GM13977 (cell line): Measurements from ENCODE around the gene TADA2B.

Source experiments
- DNase-seq: peaks from one replicate; pipeline ENCODE4 v3.0.0; 2012; ENCODE audit warnings: low spot score
- CTCF ChIP-seq: IDR thresholded peaks from 2 replicates; pipeline ENCODE4 v1.5.1; 2012; ENCODE audit warnings: mild to moderate bottlenecking, control low read depth; ENCODE audit not compliant: insufficient read depth; ENCODE audit errors: extremely low read depth, missing control alignments
- in situ Hi-C: fragments of 300-500 bp; cut with MboI; formaldehyde crosslinking; loops from one replicate; pipeline ENCODE4 v1.12.0; 2022; ENCODE audit warnings: low sequenced_read_pairs, low pct_unique_long_range_greater_than_20kb, mixed read lengths, inconsistent platforms; ENCODE audit not compliant: unreplicated experiment

TADA2B gene

GRCh38 chr4:7032596-7032995, 10.6 kb upstream of the TADA2B start:
- no peak for DNase-seq
- in situ Hi-C loops: no loop called here
- TF ChIP-seq CTCF: no peak

GRCh38 chr4:7034262-7035081, 8.7 kb upstream of the TADA2B start:
- DNase-seq: no peak
- no peak for TF ChIP-seq CTCF
- in situ Hi-C loops: no loop called here

GRCh38 chr4:7037425-7037824, 5.7 kb upstream of the TADA2B start:
- in situ Hi-C loops: no loop called here
- DNase-seq: no peak
- TF ChIP-seq CTCF: peak; percentile 4

- no peak for DNase-seq
- in situ Hi-C loops: no loop called here
- TF ChIP-seq CTCF: no peak
These were observed 2.4 kb upstream of the TADA2B start for GRCh38 chr4:7040765-7041164.

DNA sequence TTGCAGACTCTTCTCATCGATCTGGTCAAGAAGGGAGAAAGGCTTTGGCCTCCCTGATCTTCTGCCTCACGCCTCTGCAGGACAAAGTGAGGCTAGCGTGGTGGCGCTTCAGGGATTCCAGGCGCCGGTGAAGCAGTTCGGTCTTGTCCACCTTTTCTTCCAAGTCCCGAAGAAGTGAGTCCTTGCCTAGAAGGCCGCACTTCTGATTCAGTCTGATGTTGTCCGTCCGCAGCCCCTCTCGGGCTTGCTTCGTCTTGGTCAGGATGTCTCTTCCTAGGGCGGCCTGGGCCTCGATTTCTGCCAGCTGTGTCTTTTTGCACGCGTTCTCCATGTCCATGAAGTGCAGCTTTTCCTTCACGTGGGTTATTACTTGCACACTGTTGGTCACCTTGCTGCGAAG, 1.9 kb upstream of the TADA2B start:
- in situ Hi-C loops: no loop called here
- no peak for TF ChIP-seq CTCF
- no peak for DNase-seq

DNA sequence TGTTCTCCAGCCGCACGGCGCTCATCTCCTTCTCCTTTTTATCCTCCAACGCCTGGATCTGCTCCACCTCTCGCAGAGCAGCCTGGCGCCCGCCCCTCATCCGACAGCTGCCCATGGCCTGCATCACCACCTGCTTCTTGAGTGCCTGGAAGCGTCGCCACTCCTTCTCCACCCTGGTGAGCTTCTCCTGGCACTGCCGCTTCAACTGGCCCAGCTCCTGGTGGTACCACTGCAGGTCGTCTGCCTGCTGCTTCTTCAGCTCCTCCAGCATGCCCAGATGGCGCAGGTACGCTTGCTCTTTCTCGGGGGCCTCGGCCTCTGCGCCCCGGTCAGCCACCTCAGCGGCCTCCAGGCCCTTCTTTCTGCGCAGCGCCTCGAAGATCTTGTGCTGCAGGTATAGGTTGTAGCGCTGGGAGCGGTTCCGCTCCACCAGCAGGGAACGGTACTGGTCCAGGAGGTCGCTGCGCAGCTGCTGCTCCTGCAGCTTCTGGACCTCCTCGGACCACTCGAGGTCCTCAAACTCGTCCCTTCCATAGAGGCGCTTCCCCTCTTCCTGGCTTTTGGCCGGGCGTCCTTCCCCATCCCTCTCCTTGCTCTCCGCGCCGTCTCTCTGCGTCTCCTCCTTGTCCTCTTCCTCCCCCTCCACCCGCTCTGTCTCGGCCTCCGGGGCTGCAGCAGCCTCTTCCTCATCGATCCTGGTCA, 1.2 kb upstream of the TADA2B start:
- no peak for TF ChIP-seq CTCF
- no peak for DNase-seq
- in situ Hi-C loops: no loop called here
